ENCODE measurements around the gene GDPD4.

The GDPD4 gene

DNA sequence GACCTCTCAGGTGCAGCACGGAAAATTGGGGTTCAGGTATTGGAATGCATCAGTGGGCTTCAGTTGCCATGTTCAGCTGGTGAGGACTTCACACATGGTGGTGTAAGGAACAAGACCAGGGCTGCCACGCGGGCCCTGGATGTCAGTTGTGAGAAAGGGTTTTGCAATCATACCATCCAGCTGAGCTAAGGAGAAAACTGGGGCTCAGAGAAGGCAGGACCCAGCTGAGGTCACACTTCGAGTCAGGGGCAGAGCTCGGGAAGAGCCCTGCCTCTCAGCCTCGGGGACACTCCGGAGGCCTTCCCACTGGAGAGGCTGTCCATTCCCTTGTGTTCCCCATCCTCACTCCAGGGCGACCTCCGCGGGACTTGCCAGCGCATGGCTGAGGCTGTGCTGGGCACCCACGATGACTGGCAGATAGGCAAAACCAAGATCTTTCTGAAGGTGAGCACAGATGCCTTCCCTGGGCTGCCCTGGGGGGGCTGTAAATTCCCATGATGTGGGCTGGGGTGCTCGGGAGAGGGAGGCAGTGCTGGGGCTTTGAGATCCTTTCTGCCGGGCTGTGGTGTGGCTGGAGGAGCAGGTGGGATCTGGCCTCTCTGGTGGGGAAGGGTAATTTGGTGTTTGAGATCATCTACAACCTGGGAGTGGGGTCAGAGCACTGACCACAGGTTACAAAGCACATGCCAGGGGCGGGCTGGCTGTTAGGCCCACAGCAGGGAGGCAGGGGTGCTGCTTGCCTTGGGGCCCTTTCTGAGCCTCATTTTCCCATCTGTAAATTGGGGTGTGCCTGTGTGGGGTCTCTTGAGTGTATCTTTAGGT is 126.3 kb downstream of the GDPD4 start:
- no peaks in the 10 kb centered on the region for H3K9me3 ChIP-seq
- H3K27me3 ChIP-seq: no peaks in the 10 kb centered on the region
- no peaks in the 10 kb centered on the region for H3K36me3 ChIP-seq
- H3K4me3 ChIP-seq (ENCODE audit: low read depth, low read length): no peak overlapping the region
- no peak for DNase-seq
- H3K4me1 ChIP-seq: no peaks in the 10 kb centered on the region
- TF ChIP-seq CTCF (IDR thresholded peaks at IDR 0.05; ENCODE audit: low read depth, low read length): no peak

DNA sequence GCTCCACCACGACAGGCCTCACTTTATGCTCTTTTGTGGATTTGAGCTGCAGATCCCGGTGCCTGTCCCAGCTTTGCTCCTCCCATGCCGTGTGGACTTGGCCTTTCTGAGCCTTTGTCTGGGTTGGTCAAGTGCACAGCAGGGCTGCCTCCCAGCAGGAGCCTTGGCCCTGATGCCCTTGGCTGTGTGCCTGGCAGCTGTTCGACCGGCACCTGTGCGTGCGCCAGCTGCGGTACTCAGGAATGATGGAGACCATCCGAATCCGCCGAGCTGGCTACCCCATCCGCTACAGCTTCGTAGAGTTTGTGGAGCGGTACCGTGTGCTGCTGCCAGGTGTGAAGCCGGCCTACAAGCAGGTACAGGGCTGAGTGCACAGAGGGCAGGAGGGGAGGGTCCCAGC is 126.9 kb downstream of the GDPD4 start:
- H3K4me3 ChIP-seq (ENCODE audit: low read depth, low read length): no peak overlapping the region
- H3K9me3 ChIP-seq: no peaks in the 10 kb centered on the region
- TF ChIP-seq CTCF (IDR thresholded peaks at IDR 0.05; ENCODE audit: low read depth, low read length): no peak
- H3K27me3 ChIP-seq: no peaks in the 10 kb centered on the region
- H3K36me3 ChIP-seq: no peaks in the 10 kb centered on the region
- no peaks in the 10 kb centered on the region for H3K4me1 ChIP-seq
- no peak for DNase-seq

DNA sequence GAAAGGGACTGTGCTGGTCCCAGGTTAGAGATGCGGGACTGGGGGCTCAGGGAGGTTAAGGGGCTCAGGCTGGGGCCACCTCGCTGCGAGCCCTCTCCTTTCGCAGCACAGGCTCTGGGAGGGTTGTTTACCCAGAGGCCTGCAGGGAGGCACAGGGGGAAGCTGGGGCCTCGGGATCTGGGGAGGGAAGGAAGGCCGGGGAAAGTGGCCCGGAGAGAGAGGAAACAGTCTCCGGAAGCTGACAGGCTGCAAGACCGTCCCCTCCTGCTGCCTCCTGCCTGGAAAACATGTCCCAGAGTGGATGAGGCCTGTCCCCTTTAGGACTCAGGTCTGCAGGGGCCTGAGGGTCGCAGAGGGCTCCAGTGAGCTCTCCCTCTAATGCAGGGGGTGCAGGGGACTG is 128.0 kb downstream of the GDPD4 start:
- H3K4me3 ChIP-seq (ENCODE audit: low read depth, low read length): no peak overlapping the region
- no peak for TF ChIP-seq CTCF (IDR thresholded peaks at IDR 0.05; ENCODE audit: low read depth, low read length)
- H3K4me1 ChIP-seq: no peaks in the 10 kb centered on the region
- no peaks in the 10 kb centered on the region for H3K36me3 ChIP-seq
- H3K9me3 ChIP-seq: no peaks in the 10 kb centered on the region
- DNase-seq: no peak
- no peaks in the 10 kb centered on the region for H3K27me3 ChIP-seq

GRCh38 chr11:77172666-77172982 is 128.9 kb downstream of the GDPD4 start:
- H3K36me3 ChIP-seq: no peaks in the 10 kb centered on the region
- no peaks in the 10 kb centered on the region for H3K27me3 ChIP-seq
- no peaks in the 10 kb centered on the region for H3K9me3 ChIP-seq
- TF ChIP-seq CTCF (IDR thresholded peaks at IDR 0.05; ENCODE audit: low read depth, low read length): no peak
- no peak for DNase-seq
- no peaks in the 10 kb centered on the region for H3K4me1 ChIP-seq
- no peak overlapping the region for H3K4me3 ChIP-seq (ENCODE audit: low read depth, low read length)

GRCh38 chr11:77171885-77172665 is 129.4 kb downstream of the GDPD4 start:
- no peak overlapping the region for H3K4me3 ChIP-seq (ENCODE audit: low read depth, low read length)
- DNase-seq: no peak

More at GRCh38 chr11:77171885-77172665, 129.4 kb downstream of the GDPD4 start:
- H3K36me3 ChIP-seq: no peaks in the 10 kb centered on the region
- TF ChIP-seq CTCF (IDR thresholded peaks at IDR 0.05; ENCODE audit: low read depth, low read length): no peak
- H3K9me3 ChIP-seq: no peaks in the 10 kb centered on the region
- no peaks in the 10 kb centered on the region for H3K4me1 ChIP-seq
- H3K27me3 ChIP-seq: no peaks in the 10 kb centered on the region
